Stimulated activated effector memory CD8-positive, alpha-beta T cell treated with anti-CD3 and anti-CD28 coated beads, Interleukin-12 subunit alpha, Interleukin-12 subunit beta, amount 100 ng/mL, for 72 hours (primary cell): ENCODE data around the gene SEC14L2.
"Not testable (repeated sequence)": the region's sequence is repeated elsewhere in the genome, so short reads cannot be mapped to it uniquely, and the experiment has no call there.

ENCODE experiments used
- ATAC-seq: fragments of 150-1000 bp; cut with Tn5 transposase; 2 replicates; pipeline ENCODE4 v1.10.0; 2021
- DNase-seq, 2 donors: peaks; one replicate each; pipeline ENCODE4 v3.0.0; 2021 to 2022; ENCODE audit warnings: low spot score in 2 of 2
- H3K27ac Mint-ChIP-seq: one replicate; pipeline ENCODE4 v1.8.0; 2022; ENCODE audit warnings: mild to moderate bottlenecking, mixed read lengths
- H3K36me3 Mint-ChIP-seq: one replicate; pipeline ENCODE4 v1.8.0; 2022; ENCODE audit warnings: mild to moderate bottlenecking, mixed read lengths
- H3K4me1 Mint-ChIP-seq: one replicate; pipeline ENCODE4 v1.8.0; 2022; ENCODE audit warnings: mixed read lengths
- H3K4me3 Mint-ChIP-seq: one replicate; pipeline ENCODE4 v1.8.0; 2022; ENCODE audit warnings: mild to moderate bottlenecking, mixed read lengths
- H3K9me3 Mint-ChIP-seq: one replicate; pipeline ENCODE4 v1.8.0; 2022; ENCODE audit warnings: mixed read lengths

SEC14L2 gene

GRCh38 chr22:30392661-30393321 is 4.0 kb upstream of the SEC14L2 start:
- ATAC-seq (no peak), DNase-seq (no peak)
- no peak overlapping the region for H3K27ac Mint-ChIP-seq
- peaks cover 6% of the 10 kb centered on the region for H3K36me3 Mint-ChIP-seq
- no peak overlapping the region for H3K4me3 Mint-ChIP-seq
- no peaks in the 10 kb centered on the region for H3K9me3 Mint-ChIP-seq
- peaks cover 20% of the 10 kb centered on the region for H3K4me1 Mint-ChIP-seq

DNA sequence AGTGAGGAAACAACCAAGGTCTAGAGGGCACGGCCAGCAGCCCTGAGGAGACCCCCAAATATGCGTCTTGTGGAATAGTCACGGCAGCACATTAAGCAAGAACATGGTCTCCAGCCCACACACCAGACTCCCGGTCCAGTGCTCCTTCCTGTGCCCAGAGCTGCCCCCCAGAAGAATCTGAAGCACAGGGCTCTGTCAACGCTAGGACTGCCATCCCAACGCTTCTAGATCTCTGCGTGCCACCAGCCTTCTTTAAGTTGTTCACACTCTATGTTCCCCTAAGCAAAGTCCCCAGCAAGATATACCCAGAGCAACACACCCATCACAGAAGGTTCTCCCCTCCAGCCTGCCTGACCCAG is 3.5 kb upstream of the SEC14L2 start:
- DNase-seq, result no peak
- peaks cover 6% of the 10 kb centered on the region for H3K36me3 Mint-ChIP-seq
- H3K4me3 Mint-ChIP-seq, result no peak overlapping the region
- no peaks in the 10 kb centered on the region for H3K9me3 Mint-ChIP-seq
- H3K4me1 Mint-ChIP-seq, result peaks cover 25% of the 10 kb centered on the region
- H3K27ac Mint-ChIP-seq, result no peak overlapping the region
- ATAC-seq, result no peak

GRCh38 chr22:30393885-30394284 is 2.9 kb upstream of the SEC14L2 start:
- Mint-ChIP-seq H3K4me3 (no peak overlapping the region), H3K27ac (no peak overlapping the region), H3K4me1 (peaks cover 31% of the 10 kb centered on the region), H3K9me3 (no peaks in the 10 kb centered on the region), H3K36me3 (peaks cover 6% of the 10 kb centered on the region)
- no peak for DNase-seq
- no peak for ATAC-seq

GRCh38 chr22:30397656-30398635 is 1.1 kb downstream of the SEC14L2 start:
- no peak for ATAC-seq

GRCh38 chr22:30398685-30399680 is 2.2 kb downstream of the SEC14L2 start:
- no peak for ATAC-seq
- H3K36me3 Mint-ChIP-seq, result peaks cover 18% of the 10 kb centered on the region
- peaks cover 18% of the 10 kb centered on the region for H3K4me1 Mint-ChIP-seq
- H3K4me3 Mint-ChIP-seq, result peak overlapping the region; percentile 81
- no peak for DNase-seq
- H3K27ac Mint-ChIP-seq, result peak overlapping the region; percentile 90
- H3K9me3 Mint-ChIP-seq, result no peaks in the 10 kb centered on the region

More at GRCh38 chr22:30397656-30398635, 1.1 kb downstream of the SEC14L2 start:
- no peak for DNase-seq
- H3K36me3 Mint-ChIP-seq, result peaks cover 18% of the 10 kb centered on the region
- H3K4me3 Mint-ChIP-seq, result peak overlapping the region; percentile 81
- H3K27ac Mint-ChIP-seq, result peak overlapping the region; percentile 90
- H3K4me1 Mint-ChIP-seq, result peaks cover 24% of the 10 kb centered on the region
- H3K9me3 Mint-ChIP-seq, result no peaks in the 10 kb centered on the region

GRCh38 chr22:30399718-30400117 is 2.9 kb downstream of the SEC14L2 start:
- no peak overlapping the region for H3K4me3 Mint-ChIP-seq
- peaks cover 18% of the 10 kb centered on the region for H3K4me1 Mint-ChIP-seq
- no peak for ATAC-seq
- H3K9me3 Mint-ChIP-seq, result no peaks in the 10 kb centered on the region
- no peak overlapping the region for H3K27ac Mint-ChIP-seq
- H3K36me3 Mint-ChIP-seq, result peaks cover 18% of the 10 kb centered on the region
- no peak for DNase-seq

- no peak overlapping the region for H3K27ac Mint-ChIP-seq
- ATAC-seq (no peak), DNase-seq (no peak)
- H3K36me3 Mint-ChIP-seq, result peaks cover 18% of the 10 kb centered on the region
- H3K4me1 Mint-ChIP-seq, result peaks cover 18% of the 10 kb centered on the region
- H3K4me3 Mint-ChIP-seq, result no peak overlapping the region
- no peaks in the 10 kb centered on the region for H3K9me3 Mint-ChIP-seq
Observed at GRCh38 chr22:30400159-30400558, 3.3 kb downstream of the SEC14L2 start.

DNA sequence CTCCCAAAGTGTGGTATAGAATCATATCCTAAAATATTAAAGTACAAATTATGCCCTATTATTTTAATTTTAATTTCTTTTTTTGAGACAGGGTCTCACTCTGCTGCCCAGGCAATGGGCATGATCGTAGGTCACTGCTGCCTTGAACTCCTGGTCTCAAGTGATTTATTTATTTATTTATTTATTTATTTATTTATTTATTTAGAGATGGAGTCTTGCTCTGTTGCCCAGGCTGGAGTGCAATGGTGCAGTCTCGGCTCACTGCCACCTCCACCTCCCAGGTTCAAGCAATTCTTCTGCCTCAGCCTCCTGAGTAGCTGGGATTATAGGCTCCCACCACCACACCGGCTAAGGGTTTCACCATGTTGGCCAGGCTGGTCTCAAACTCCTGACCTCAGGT is 4.2 kb downstream of the SEC14L2 start:
- not testable (repeated sequence) for H3K27ac Mint-ChIP-seq, ATAC-seq, H3K9me3 Mint-ChIP-seq, DNase-seq, H3K4me3 Mint-ChIP-seq
- peaks cover 18% of the 10 kb centered on the region for H3K4me1 Mint-ChIP-seq
- peaks cover 18% of the 10 kb centered on the region for H3K36me3 Mint-ChIP-seq

DNA sequence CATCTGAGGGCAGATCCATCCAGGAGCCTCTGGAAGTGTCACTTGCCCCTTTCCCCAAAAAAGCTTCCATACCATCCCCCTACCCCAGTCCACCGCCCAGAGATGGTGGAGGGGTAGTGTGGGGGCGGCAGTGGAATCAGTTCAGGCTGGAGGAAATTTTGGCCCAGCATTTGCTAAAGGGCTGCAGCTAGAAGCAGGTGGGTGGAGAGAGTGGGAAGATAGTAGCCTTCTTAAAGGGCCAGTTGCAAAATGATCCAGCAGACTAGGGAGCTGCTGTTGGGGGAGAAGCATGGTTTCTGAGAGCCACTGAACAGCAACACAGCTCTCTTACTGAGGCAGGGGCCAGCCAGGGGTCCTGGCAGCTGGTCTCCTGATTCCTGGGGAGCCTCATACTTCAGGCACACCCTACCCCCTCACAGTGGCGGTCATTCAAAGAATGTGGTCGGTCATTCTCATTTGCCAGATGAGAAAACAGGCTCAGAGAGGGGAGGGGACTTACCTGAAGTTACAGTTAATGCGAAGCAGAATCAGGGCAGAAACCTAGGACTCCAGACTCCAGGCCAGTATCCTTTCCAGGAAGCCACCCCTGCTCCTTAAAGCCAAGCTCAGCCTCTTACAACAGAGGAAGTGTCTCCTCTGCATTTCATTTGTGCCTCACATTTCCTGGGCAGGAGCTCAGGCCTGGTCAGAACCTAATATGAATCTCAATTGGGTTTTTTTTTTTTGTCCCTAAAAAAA is 5.4 kb downstream of the SEC14L2 start:
- DNase-seq (no peak), ATAC-seq (no peak)
- H3K9me3 Mint-ChIP-seq, result no peaks in the 10 kb centered on the region
- peaks cover 22% of the 10 kb centered on the region for H3K36me3 Mint-ChIP-seq
- H3K4me1 Mint-ChIP-seq, result peaks cover 18% of the 10 kb centered on the region
- H3K27ac Mint-ChIP-seq, result no peak overlapping the region
- H3K4me3 Mint-ChIP-seq, result no peak overlapping the region

DNA sequence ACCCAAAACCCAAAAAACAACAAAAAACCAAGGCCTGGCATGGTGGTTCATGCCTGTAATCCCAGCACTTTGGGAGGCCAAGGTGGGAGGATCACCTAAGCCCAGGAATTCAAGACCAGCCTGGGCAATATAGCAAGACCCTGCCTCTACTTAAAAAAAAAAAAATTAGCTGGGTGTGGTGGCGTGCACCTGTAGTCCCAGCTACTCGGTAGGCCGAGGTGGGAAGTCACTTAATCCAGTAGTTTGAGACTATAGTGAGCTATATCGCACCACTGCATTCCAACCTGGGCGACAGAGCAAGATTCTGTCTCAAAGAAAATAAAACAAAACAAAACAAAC is 5.9 kb downstream of the SEC14L2 start:
- ATAC-seq, H3K4me3 Mint-ChIP-seq, H3K9me3 Mint-ChIP-seq, DNase-seq, H3K27ac Mint-ChIP-seq: not testable (repeated sequence)
- peaks cover 15% of the 10 kb centered on the region for H3K4me1 Mint-ChIP-seq
- H3K36me3 Mint-ChIP-seq, result peaks cover 27% of the 10 kb centered on the region

DNA sequence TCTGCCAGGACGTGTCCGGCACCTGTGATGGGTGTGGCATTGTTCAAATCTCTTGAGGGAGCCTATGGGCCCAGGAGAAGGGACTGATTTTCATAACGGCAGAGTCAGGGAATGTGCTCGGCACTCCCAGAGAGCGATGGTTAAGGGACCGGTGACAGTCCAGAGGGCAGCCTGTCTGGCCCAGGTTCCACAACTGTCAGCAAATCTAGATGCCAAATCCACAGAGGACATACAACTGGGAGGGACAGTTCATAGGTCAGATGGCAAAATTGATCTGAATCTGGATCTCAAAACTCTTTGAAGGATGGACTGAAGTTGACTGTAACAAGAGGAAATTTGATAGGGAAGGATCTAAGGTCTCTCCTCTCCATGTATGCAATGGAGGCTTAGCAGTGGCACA is 7.5 kb downstream of the SEC14L2 start:
- DNase-seq (no peak), ATAC-seq (no peak)
- Mint-ChIP-seq H3K4me3 (no peak overlapping the region), H3K36me3 (peaks cover 38% of the 10 kb centered on the region), H3K9me3 (no peaks in the 10 kb centered on the region), H3K4me1 (no peaks in the 10 kb centered on the region), H3K27ac (no peak overlapping the region)

DNA sequence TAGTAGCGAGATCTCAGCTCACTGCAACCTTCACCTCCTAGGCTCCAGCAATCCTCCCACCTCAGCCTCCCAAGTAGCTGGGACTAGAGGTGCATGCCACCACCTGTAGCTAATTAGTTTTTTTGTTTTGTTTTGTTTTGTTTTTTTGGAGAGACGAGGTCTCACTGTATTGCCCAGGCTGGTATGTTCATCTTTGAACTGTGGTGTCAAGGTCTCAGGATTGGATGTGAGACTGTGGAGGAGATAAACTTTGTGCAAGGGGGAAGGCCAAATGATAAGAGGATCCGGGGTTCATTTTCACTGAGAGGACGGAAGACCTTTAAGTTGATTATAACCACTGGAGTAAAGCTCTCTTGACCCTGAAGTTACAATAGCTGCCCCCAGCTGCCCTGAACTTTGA is 8.9 kb downstream of the SEC14L2 start:
- Mint-ChIP-seq H3K9me3 (no peaks in the 10 kb centered on the region), H3K36me3 (peaks cover 47% of the 10 kb centered on the region), H3K27ac (no peak overlapping the region), H3K4me3 (no peak overlapping the region), H3K4me1 (no peaks in the 10 kb centered on the region)
- no peak for DNase-seq
- no peak for ATAC-seq

DNA sequence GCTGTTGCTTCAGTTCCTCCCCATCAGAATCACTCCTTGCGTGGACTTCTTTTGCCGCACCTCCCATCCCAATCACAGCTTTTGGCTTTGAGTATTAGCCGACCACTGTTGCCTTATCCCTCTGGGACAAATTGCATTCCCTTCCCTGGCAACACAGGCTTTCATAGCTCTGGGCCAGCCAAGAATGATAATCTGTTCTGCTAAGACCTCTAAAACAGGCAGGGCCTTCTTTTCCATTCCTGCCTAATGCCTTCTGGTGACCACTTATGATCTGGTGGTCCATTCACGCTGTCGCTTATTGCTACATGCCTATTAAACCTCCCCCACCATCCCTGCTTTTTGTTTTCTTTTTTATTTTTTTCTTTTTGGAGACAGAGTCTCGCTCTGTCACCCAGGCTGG is 9.6 kb downstream of the SEC14L2 start:
- Mint-ChIP-seq H3K4me3 (no peak overlapping the region), H3K27ac (no peak overlapping the region), H3K9me3 (no peaks in the 10 kb centered on the region), H3K36me3 (peaks cover 53% of the 10 kb centered on the region), H3K4me1 (no peaks in the 10 kb centered on the region)
- ATAC-seq (no peak), DNase-seq (no peak)

GRCh38 chr22:30408388-30409102 is 11.7 kb downstream of the SEC14L2 start:
- Mint-ChIP-seq H3K36me3 (peaks cover 68% of the 10 kb centered on the region), H3K4me1 (peaks cover 8% of the 10 kb centered on the region), H3K27ac (no peak overlapping the region), H3K9me3 (no peaks in the 10 kb centered on the region), H3K4me3 (no peak overlapping the region)
- DNase-seq, result no peak
- ATAC-seq, result peak; percentile 61
